Measurements from ENCODE around the gene MRPL39.

MRPL39 gene

DNA sequence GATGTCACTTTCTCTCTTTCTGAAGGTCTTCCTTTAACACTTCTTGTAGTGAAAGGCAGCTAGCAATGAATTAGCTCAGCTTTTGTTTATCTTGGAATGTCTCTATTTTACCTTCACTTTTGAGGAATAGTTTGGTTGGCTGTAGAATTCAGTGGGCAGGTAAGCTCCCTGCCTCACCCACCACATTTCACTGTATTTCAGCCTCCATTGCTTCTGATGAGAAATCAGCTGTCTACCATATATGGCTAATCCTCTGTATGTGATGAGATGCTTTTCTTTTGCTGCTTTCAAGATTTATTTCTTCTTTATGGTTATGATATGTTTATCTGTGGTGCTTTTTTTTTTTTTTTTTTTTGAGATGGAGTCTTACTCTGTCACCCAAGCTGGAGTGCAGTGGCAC, 70.1 kb downstream of the MRPL39 start:
- H3K9me3 Mint-ChIP-seq: peaks cover 19% of the 10 kb centered on the region
- TF ChIP-seq, protein P1, sequence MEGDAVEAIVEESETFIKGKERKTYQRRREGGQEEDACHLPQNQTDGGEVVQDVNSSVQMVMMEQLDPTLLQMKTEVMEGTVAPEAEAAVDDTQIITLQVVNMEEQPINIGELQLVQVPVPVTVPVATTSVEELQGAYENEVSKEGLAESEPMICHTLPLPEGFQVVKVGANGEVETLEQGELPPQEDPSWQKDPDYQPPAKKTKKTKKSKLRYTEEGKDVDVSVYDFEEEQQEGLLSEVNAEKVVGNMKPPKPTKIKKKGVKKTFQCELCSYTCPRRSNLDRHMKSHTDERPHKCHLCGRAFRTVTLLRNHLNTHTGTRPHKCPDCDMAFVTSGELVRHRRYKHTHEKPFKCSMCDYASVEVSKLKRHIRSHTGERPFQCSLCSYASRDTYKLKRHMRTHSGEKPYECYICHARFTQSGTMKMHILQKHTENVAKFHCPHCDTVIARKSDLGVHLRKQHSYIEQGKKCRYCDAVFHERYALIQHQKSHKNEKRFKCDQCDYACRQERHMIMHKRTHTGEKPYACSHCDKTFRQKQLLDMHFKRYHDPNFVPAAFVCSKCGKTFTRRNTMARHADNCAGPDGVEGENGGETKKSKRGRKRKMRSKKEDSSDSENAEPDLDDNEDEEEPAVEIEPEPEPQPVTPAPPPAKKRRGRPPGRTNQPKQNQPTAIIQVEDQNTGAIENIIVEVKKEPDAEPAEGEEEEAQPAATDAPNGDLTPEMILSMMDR (IDR thresholded peaks at IDR 0.05; ENCODE audit: unreplicated experiment in 3 of 3): no peak
- H3K27me3 Mint-ChIP-seq (ENCODE audit: low read depth): no peaks in the 10 kb centered on the region
- no peak overlapping the region for H3K4me3 Mint-ChIP-seq
- no peaks in the 10 kb centered on the region for H3K4me1 Mint-ChIP-seq
- H3K36me3 Mint-ChIP-seq (ENCODE audit: low read depth): peaks cover 9% of the 10 kb centered on the region
- H3K27ac Mint-ChIP-seq: no peak overlapping the region

DNA sequence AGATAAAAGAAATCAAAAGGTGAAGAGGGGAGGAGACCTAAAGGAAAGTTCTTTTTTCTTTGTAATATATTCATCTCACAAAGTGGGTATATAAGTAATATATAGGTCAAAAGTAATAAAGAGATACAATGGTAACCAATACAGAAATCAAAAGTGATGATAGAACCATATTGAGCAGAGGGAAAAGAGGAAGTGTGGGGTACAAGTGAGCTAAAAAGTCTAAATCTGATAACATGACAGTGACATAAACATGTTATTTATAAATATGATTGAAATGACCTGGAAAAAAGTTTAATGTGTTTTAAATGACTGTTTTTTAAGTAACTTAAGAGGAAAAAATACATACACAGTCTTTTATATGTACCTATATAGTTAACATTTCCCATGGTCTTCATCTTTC, 70.5 kb downstream of the MRPL39 start:
- Mint-ChIP-seq H3K27me3 (ENCODE audit: low read depth) (no peaks in the 10 kb centered on the region), H3K36me3 (ENCODE audit: low read depth) (peaks cover 9% of the 10 kb centered on the region), H3K27ac (no peak overlapping the region), H3K9me3 (peaks cover 19% of the 10 kb centered on the region), H3K4me1 (no peaks in the 10 kb centered on the region), H3K4me3 (no peak overlapping the region)
- TF ChIP-seq, protein P1 (IDR thresholded peaks at IDR 0.05; ENCODE audit: unreplicated experiment in 3 of 3): no peak

DNA sequence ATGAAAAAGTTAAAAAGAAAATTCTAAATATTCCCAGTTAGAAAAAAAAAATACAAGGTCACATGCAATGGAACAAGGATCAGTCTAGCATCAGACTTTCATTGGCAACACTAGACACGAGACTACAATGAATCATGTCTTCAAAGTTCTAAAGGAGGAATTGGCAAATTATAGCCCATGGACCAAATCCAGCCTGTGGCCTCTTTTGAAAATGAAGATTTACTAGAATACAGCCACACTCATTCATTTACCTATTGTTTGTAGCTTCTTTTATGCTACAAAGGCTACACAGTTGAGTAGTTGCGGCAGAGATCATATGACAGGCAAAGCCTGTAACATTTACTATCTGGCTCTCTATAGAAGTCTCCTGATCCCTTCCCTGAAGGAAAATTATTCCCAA, 71.4 kb downstream of the MRPL39 start:
- H3K36me3 Mint-ChIP-seq (ENCODE audit: low read depth): peaks cover 9% of the 10 kb centered on the region
- no peaks in the 10 kb centered on the region for H3K27me3 Mint-ChIP-seq (ENCODE audit: low read depth)
- no peaks in the 10 kb centered on the region for H3K4me1 Mint-ChIP-seq
- H3K9me3 Mint-ChIP-seq: peaks cover 19% of the 10 kb centered on the region
- H3K27ac Mint-ChIP-seq: no peak overlapping the region
- TF ChIP-seq, protein P1 (IDR thresholded peaks at IDR 0.05; ENCODE audit: unreplicated experiment in 3 of 3): no peak
- H3K4me3 Mint-ChIP-seq: no peak overlapping the region
